ENCODE results near the gene PCSK9.

Gene PCSK9

DNA sequence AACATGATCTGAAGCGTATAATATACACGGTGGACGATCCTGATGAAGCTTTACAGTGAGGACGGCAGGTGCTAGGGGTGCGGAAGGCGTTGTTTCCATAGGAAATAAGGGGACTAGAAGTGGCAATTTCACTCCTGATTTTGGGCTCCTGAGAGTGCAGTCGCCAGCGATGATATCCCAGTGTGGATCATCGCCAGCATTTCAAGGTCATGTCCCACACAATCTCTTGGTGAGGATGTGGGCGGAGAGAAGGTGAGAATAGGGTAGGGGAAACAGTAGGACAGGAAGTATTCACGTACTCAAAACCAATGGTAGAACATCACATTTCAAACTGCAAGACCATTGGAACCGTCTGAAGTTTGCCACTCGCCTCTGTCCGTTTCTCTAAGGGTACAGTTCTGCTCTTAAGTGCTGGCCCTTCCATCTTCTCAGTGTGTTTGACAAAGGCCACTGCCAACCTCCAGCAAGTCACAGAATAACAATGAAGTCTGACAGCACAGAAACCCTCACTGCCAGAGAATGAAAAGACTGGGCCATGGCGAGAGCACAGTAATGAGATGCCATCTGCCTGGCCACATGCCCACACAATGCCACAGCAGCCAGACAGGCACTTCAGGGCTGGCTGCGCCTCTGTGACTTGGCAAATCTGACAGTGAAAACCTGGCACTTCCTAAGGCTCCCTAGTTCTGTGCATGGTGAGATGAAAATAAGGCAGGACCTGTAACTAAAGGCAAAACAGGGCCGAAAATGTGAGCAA, 27.9 kb downstream of the PCSK9 start:
- Histone ChIP-seq H3K9me3 (no peaks in the 10 kb centered on the region), H3K27me3 (no peaks in the 10 kb centered on the region), H3K4me1 (ENCODE audit: control insufficient read depth in 1 of 2, insufficient read depth in 1 of 2, low read depth in 1 of 2, low read length in 1 of 2) (no peaks in the 10 kb centered on the region), H3K27ac (no peak overlapping the region), H3K4me3 (ENCODE audit: low read depth in 1 of 2, low read length in 1 of 2) (no peak overlapping the region), H3K36me3 (peaks cover 64% of the 10 kb centered on the region)
- TF ChIP-seq, protein P1, sequence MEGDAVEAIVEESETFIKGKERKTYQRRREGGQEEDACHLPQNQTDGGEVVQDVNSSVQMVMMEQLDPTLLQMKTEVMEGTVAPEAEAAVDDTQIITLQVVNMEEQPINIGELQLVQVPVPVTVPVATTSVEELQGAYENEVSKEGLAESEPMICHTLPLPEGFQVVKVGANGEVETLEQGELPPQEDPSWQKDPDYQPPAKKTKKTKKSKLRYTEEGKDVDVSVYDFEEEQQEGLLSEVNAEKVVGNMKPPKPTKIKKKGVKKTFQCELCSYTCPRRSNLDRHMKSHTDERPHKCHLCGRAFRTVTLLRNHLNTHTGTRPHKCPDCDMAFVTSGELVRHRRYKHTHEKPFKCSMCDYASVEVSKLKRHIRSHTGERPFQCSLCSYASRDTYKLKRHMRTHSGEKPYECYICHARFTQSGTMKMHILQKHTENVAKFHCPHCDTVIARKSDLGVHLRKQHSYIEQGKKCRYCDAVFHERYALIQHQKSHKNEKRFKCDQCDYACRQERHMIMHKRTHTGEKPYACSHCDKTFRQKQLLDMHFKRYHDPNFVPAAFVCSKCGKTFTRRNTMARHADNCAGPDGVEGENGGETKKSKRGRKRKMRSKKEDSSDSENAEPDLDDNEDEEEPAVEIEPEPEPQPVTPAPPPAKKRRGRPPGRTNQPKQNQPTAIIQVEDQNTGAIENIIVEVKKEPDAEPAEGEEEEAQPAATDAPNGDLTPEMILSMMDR (IDR thresholded peaks at IDR 0.05): no peak

DNA sequence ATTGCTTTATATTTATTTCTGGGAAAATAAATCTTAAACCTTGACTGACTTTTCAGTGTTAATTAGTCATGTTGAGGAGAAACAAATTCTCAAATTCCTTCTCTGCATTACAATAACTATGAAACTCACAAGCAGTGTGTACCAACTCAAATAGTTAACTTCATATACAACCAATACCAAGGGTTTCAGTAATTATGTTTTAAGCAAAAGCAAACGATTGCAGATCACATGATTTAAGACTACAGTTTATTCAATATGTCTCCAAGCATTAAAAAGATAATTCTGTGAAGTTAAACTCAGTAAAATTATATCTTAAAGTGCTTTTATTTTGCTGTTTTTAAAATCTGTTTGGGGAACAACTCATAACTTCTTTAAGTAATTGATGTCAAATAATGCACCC, 28.6 kb downstream of the PCSK9 start:
- no peaks in the 10 kb centered on the region for H3K9me3 ChIP-seq
- H3K27me3 ChIP-seq: no peaks in the 10 kb centered on the region
- no peak overlapping the region for H3K27ac ChIP-seq
- H3K36me3 ChIP-seq: peaks cover 71% of the 10 kb centered on the region
- H3K4me3 ChIP-seq (ENCODE audit: low read depth in 1 of 2, low read length in 1 of 2): no peak overlapping the region
- no peaks in the 10 kb centered on the region for H3K4me1 ChIP-seq (ENCODE audit: control insufficient read depth in 1 of 2, insufficient read depth in 1 of 2, low read depth in 1 of 2, low read length in 1 of 2)
- TF ChIP-seq, protein P1 (IDR thresholded peaks at IDR 0.05): no peak

DNA sequence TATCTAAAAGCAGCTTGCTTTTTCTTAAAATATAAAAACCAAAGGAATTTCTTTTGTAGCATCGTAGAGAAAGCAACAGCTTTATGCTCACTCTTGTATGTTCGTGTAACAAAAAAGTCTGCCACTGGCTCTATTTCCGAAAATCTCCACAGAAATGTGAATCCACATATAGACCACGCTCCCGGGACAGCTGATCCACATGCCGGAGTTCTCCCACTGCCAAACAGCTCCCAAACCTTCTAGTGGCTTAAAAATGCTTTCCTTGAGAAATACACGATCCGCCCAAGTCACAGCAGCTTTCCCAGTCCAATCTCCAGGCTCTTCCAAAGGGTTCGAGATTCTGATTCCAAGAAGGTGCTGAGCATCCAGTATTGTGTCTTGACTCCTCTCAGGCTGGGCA, 29.3 kb downstream of the PCSK9 start:
- Histone ChIP-seq H3K27me3 (no peaks in the 10 kb centered on the region), H3K4me3 (ENCODE audit: low read depth in 1 of 2, low read length in 1 of 2) (no peak overlapping the region), H3K9me3 (no peaks in the 10 kb centered on the region), H3K4me1 (ENCODE audit: control insufficient read depth in 1 of 2, insufficient read depth in 1 of 2, low read depth in 1 of 2, low read length in 1 of 2) (no peaks in the 10 kb centered on the region), H3K27ac (no peak overlapping the region), H3K36me3 (peaks cover 78% of the 10 kb centered on the region)
- TF ChIP-seq, protein P1 (IDR thresholded peaks at IDR 0.05): no peak

DNA sequence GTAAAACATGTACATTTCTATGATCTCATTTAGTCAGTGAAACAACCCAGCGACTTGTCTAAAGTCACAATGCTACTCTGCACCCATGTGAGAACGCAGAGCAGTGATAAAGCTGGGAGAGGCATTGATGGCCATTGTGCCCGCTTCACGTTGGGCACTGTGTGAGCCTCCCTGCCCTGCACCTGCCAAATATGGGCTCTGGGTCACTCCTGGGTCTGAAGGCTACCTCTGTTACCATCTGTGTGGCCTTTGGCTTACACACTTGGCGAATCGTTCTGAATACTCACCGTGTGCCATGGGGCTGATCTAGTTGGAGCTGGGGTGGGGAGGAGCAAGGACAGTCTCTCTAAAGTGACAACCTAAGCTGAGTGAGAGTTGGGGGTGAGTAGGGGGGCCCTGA, 29.9 kb downstream of the PCSK9 start:
- Histone ChIP-seq H3K36me3 (peaks cover 84% of the 10 kb centered on the region), H3K4me3 (ENCODE audit: low read depth in 1 of 2, low read length in 1 of 2) (no peak overlapping the region), H3K27ac (no peak overlapping the region), H3K9me3 (no peaks in the 10 kb centered on the region), H3K4me1 (ENCODE audit: control insufficient read depth in 1 of 2, insufficient read depth in 1 of 2, low read depth in 1 of 2, low read length in 1 of 2) (no peaks in the 10 kb centered on the region), H3K27me3 (no peaks in the 10 kb centered on the region)
- TF ChIP-seq, protein P1 (IDR thresholded peaks at IDR 0.05): no peak

DNA sequence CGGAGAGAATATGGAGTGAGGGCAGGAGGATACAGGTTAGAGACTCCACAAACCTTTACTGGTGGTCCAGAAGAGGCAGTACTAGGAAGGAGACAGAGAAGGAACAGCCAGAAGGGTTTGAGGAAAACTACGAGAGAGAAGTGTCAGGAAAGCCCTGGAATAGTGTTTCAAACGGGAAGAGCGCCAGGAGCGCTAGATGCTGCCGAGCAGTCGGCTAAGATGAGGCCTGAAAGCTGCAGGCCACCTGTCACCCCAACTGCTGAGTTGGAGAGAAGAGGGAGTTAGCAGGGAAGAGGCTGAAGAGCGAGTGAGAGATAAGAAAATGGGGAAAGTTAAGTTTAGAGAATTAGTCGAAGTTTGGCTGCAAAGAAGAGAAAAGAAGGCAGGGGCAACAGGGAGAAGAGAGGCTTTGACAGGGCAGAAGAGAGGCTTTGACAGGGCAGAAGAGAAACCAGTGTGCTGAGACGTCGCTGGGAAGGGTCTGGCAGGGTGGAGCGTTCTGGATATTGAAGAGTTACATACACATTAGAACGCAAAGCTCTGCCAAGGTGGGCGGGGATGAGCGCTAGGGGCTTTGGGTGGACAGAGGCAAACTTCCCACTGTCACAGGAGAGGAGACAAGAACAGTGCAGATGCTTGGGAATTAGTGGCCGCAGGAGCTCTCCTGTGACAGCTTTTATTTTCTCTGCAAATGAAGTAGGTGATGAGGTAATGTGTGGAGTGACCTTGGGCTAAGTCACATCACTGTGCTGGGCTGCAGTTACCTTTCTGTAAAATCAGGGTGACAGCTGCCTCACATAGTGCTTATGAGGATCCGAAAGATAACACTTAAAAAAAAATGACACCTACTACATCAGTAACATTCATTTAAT, 31.2 kb downstream of the PCSK9 start:
- no peaks in the 10 kb centered on the region for H3K4me1 ChIP-seq (ENCODE audit: control insufficient read depth in 1 of 2, insufficient read depth in 1 of 2, low read depth in 1 of 2, low read length in 1 of 2)
- peaks cover 96% of the 10 kb centered on the region for H3K36me3 ChIP-seq
- no peaks in the 10 kb centered on the region for H3K27me3 ChIP-seq
- no peak overlapping the region for H3K4me3 ChIP-seq (ENCODE audit: low read depth in 1 of 2, low read length in 1 of 2)
- H3K27ac ChIP-seq: no peak overlapping the region
- H3K9me3 ChIP-seq: no peaks in the 10 kb centered on the region
- TF ChIP-seq, protein P1 (IDR thresholded peaks at IDR 0.05): no peak
